Measurements from ENCODE around the gene STMND1. TPM values are rescaled to one million over a fixed set of nuclear protein-coding genes. Genes with fewer than 3 reads are reported as not detected.

Gene STMND1
- total and polyA plus RNA-seq, 2 experiments from 2014 or later, result 0.80 TPM; not detected in 1

GRCh38 chr6:17157617-17158016 is 55.8 kb downstream of the STMND1 start (continued):
- TF ChIP-seq, protein P1, sequence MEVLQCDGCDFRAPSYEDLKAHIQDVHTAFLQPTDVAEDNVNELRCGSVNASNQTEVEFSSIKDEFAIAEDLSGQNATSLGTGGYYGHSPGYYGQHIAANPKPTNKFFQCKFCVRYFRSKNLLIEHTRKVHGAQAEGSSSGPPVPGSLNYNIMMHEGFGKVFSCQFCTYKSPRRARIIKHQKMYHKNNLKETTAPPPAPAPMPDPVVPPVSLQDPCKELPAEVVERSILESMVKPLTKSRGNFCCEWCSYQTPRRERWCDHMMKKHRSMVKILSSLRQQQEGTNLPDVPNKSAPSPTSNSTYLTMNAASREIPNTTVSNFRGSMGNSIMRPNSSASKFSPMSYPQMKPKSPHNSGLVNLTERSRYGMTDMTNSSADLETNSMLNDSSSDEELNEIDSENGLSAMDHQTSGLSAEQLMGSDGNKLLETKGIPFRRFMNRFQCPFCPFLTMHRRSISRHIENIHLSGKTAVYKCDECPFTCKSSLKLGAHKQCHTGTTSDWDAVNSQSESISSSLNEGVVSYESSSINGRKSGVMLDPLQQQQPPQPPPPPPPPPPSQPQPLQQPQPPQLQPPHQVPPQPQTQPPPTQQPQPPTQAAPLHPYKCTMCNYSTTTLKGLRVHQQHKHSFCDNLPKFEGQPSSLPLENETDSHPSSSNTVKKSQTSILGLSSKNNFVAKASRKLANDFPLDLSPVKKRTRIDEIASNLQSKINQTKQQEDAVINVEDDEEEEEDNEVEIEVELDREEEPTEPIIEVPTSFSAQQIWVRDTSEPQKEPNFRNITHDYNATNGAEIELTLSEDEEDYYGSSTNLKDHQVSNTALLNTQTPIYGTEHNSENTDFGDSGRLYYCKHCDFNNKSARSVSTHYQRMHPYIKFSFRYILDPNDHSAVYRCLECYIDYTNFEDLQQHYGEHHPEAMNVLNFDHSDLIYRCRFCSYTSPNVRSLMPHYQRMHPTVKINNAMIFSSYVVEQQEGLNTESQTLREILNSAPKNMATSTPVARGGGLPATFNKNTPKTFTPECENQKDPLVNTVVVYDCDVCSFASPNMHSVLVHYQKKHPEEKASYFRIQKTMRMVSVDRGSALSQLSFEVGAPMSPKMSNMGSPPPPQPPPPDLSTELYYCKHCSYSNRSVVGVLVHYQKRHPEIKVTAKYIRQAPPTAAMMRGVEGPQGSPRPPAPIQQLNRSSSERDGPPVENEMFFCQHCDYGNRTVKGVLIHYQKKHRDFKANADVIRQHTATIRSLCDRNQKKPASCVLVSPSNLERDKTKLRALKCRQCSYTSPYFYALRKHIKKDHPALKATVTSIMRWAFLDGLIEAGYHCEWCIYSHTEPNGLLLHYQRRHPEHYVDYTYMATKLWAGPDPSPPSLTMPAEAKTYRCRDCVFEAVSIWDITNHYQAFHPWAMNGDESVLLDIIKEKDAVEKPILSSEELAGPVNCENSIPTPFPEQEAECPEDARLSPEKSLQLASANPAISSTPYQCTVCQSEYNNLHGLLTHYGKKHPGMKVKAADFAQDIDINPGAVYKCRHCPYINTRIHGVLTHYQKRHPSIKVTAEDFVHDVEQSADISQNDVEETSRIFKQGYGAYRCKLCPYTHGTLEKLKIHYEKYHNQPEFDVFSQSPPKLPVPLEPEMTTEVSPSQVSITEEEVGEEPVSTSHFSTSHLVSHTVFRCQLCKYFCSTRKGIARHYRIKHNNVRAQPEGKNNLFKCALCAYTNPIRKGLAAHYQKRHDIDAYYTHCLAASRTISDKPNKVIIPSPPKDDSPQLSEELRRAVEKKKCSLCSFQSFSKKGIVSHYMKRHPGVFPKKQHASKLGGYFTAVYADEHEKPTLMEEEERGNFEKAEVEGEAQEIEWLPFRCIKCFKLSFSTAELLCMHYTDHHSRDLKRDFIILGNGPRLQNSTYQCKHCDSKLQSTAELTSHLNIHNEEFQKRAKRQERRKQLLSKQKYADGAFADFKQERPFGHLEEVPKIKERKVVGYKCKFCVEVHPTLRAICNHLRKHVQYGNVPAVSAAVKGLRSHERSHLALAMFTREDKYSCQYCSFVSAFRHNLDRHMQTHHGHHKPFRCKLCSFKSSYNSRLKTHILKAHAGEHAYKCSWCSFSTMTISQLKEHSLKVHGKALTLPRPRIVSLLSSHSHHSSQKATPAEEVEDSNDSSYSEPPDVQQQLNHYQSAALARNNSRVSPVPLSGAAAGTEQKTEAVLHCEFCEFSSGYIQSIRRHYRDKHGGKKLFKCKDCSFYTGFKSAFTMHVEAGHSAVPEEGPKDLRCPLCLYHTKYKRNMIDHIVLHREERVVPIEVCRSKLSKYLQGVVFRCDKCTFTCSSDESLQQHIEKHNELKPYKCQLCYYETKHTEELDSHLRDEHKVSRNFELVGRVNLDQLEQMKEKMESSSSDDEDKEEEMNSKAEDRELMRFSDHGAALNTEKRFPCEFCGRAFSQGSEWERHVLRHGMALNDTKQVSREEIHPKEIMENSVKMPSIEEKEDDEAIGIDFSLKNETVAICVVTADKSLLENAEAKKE (CRISPR knock-in tag; IDR thresholded peaks at IDR 0.05), result no peak
- TF ChIP-seq NANOG (IDR thresholded peaks at IDR 0.05; ENCODE audit: borderline replicate concordance), result no peak
- TF ChIP-seq CREB1 (CRISPR knock-in tag; IDR thresholded peaks at IDR 0.05; ENCODE audit: low read depth), result no peak
- TF ChIP-seq EZH2phosphoT487 (IDR thresholded peaks at IDR 0.05; ENCODE audit: unreplicated experiment), result no peak
- TF ChIP-seq, protein P2, sequence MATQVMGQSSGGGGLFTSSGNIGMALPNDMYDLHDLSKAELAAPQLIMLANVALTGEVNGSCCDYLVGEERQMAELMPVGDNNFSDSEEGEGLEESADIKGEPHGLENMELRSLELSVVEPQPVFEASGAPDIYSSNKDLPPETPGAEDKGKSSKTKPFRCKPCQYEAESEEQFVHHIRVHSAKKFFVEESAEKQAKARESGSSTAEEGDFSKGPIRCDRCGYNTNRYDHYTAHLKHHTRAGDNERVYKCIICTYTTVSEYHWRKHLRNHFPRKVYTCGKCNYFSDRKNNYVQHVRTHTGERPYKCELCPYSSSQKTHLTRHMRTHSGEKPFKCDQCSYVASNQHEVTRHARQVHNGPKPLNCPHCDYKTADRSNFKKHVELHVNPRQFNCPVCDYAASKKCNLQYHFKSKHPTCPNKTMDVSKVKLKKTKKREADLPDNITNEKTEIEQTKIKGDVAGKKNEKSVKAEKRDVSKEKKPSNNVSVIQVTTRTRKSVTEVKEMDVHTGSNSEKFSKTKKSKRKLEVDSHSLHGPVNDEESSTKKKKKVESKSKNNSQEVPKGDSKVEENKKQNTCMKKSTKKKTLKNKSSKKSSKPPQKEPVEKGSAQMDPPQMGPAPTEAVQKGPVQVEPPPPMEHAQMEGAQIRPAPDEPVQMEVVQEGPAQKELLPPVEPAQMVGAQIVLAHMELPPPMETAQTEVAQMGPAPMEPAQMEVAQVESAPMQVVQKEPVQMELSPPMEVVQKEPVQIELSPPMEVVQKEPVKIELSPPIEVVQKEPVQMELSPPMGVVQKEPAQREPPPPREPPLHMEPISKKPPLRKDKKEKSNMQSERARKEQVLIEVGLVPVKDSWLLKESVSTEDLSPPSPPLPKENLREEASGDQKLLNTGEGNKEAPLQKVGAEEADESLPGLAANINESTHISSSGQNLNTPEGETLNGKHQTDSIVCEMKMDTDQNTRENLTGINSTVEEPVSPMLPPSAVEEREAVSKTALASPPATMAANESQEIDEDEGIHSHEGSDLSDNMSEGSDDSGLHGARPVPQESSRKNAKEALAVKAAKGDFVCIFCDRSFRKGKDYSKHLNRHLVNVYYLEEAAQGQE (IDR thresholded peaks at IDR 0.05; ENCODE audit: unreplicated experiment), result no peak

- no peak overlapping the region for H3K27ac Mint-ChIP-seq
- no peak for DNase-seq (ENCODE audit: low spot score)
- Histone ChIP-seq H3K4me3 (no peak overlapping the region), H3K79me2 (replicated peaks; ENCODE audit: insufficient read depth) (no peaks in the 10 kb centered on the region), H3K36me3 (ENCODE audit: insufficient read depth) (no peaks in the 10 kb centered on the region), H3K4me2 (no peak overlapping the region), H4K20me1 (replicated peaks; ENCODE audit: insufficient read depth) (no peaks in the 10 kb centered on the region), H2AFZ (no peak overlapping the region), H3F3A (replicated peaks; ENCODE audit: low read depth) (no peaks in the 10 kb centered on the region), H3K27me3 (ENCODE audit: insufficient read depth) (no peaks in the 10 kb centered on the region), H3K9me2 (ENCODE audit: insufficient read depth) (no peaks in the 10 kb centered on the region), H3K4me1 (ENCODE audit: insufficient read depth) (no peaks in the 10 kb centered on the region), H3K27ac (ENCODE audit: low read depth) (no peak overlapping the region)
- H3K9me3 Mint-ChIP-seq, result peaks cover 3% of the 10 kb centered on the region; the same call in 2 of the 3 replicates
- no peaks in the 10 kb centered on the region for H3K36me3 Mint-ChIP-seq (ENCODE audit: low read depth)
- H3K4me3 Mint-ChIP-seq, result no peak overlapping the region
- ATAC-seq, result no peak
- no peaks in the 10 kb centered on the region for H3K4me1 Mint-ChIP-seq
- TF ChIP-seq EZH2phosphoT487 (IDR thresholded peaks at IDR 0.05; ENCODE audit: unreplicated experiment) (no peak), EZH2 (IDR thresholded peaks at IDR 0.05; ENCODE audit: low read depth, unreplicated experiment) (no peak), CREB1 (CRISPR knock-in tag; IDR thresholded peaks at IDR 0.05; ENCODE audit: low read depth) (no peak), STAT1 (IDR thresholded peaks at IDR 0.05; ENCODE audit: unreplicated experiment) (no peak), ZNF331 (CRISPR knock-in tag; IDR thresholded peaks at IDR 0.05; ENCODE audit: low read depth) (no peak), POLR2AphosphoS5 (IDR thresholded peaks at IDR 0.05; ENCODE audit: low read depth) (no peak), NANOG (IDR thresholded peaks at IDR 0.05; ENCODE audit: borderline replicate concordance) (no peak), JUNB (IDR thresholded peaks at IDR 0.05; ENCODE audit: unreplicated experiment) (no peak)
- TF ChIP-seq, protein P3, sequence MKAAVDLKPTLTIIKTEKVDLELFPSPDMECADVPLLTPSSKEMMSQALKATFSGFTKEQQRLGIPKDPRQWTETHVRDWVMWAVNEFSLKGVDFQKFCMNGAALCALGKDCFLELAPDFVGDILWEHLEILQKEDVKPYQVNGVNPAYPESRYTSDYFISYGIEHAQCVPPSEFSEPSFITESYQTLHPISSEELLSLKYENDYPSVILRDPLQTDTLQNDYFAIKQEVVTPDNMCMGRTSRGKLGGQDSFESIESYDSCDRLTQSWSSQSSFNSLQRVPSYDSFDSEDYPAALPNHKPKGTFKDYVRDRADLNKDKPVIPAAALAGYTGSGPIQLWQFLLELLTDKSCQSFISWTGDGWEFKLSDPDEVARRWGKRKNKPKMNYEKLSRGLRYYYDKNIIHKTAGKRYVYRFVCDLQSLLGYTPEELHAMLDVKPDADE (IDR thresholded peaks at IDR 0.05), result no peak
- TF ChIP-seq, protein P4, sequence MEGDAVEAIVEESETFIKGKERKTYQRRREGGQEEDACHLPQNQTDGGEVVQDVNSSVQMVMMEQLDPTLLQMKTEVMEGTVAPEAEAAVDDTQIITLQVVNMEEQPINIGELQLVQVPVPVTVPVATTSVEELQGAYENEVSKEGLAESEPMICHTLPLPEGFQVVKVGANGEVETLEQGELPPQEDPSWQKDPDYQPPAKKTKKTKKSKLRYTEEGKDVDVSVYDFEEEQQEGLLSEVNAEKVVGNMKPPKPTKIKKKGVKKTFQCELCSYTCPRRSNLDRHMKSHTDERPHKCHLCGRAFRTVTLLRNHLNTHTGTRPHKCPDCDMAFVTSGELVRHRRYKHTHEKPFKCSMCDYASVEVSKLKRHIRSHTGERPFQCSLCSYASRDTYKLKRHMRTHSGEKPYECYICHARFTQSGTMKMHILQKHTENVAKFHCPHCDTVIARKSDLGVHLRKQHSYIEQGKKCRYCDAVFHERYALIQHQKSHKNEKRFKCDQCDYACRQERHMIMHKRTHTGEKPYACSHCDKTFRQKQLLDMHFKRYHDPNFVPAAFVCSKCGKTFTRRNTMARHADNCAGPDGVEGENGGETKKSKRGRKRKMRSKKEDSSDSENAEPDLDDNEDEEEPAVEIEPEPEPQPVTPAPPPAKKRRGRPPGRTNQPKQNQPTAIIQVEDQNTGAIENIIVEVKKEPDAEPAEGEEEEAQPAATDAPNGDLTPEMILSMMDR (conservative IDR thresholded peaks at IDR 0.05; ENCODE audit: low read depth in 2 of 2), result no peak
- H3K27me3 Mint-ChIP-seq (ENCODE audit: insufficient read depth, low read depth, poor library complexity), result no peaks in the 10 kb centered on the region
Observed at GRCh38 chr6:17159240-17159639, 57.4 kb downstream of the STMND1 start.

All from GM23338 (cell line).